ENCODE results near the gene ERMP1.
"Not testable (repeated sequence)": the region's sequence is repeated elsewhere in the genome, so short reads cannot be mapped to it uniquely, and the experiment has no call there.

ERMP1 gene

DNA sequence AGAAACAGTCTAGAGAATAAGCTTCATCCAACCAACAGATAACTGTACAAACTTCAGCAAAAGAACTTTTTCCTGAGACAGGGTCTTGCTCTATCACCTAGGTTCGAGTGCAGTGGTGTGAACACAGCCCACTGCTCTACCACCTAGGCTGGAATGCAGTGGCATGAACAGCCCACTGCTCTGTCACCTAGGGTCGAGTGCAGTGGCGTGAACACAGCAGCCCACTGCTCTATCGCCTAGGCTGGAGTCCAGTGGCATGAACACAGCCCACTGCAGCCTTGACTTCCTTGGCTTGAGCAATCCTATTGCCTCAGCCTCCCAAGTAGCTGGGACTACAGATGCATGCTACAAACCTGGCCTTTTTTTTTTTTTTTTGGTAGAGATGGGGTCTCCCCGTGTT is 43.4 kb downstream of the ERMP1 start:
- no peak overlapping the region for H3K4me3 ChIP-seq (ENCODE audit: low read depth, low read length)

DNA sequence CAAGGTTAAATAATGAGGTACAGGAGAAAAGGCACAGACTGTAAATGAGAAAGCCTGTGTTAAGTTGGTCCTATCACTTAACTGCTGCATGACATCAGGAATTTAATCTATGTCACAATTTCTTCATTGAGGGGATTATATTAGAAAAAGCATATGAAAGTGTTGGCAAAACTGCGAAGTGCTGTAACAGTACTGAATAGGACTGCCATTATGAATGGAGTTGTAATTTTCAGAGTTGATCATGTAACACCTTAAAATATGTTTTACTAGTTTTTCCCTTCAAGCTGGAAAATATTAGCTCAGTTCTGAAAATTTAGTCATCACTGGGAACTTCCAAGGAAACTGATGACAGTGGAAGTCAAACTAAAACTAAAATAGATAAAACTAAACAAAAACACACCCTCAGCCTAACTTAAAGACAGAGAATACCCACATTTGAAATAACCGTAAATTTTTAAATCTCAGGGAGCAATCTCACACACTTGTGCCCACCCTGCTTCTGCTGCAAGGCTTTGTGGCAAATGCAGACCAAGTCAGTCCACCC is 45.1 kb downstream of the ERMP1 start:
- no peak for DNase-seq (ENCODE audit: low read depth)
- no peak overlapping the region for H3K4me3 ChIP-seq (ENCODE audit: low read depth, low read length)

More for the DNA sequence above, 43.4 kb downstream of the ERMP1 start:
- DNase-seq (ENCODE audit: low read depth), result no peak

DNA sequence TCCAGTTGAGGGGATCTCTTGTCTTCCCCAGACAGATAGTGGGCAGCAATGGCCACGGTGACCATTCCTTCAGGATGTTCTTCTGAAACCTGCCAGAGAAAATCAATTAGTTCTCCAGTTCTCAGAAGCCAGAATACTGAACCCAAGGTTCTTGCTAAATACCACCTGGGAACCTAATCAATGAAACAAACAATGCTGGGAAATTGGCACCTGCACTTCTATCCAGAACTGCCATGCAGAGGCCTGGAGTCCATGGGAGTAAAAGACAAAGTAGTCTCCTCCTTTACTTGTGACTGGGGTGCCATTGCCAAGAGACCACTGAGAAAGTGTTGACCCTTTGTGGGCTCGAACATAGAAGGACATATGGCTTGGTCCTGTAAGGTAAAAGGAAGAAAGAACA is 45.7 kb downstream of the ERMP1 start:
- no peak overlapping the region for H3K4me3 ChIP-seq (ENCODE audit: low read depth, low read length)
- no peak for DNase-seq (ENCODE audit: low read depth)

DNA sequence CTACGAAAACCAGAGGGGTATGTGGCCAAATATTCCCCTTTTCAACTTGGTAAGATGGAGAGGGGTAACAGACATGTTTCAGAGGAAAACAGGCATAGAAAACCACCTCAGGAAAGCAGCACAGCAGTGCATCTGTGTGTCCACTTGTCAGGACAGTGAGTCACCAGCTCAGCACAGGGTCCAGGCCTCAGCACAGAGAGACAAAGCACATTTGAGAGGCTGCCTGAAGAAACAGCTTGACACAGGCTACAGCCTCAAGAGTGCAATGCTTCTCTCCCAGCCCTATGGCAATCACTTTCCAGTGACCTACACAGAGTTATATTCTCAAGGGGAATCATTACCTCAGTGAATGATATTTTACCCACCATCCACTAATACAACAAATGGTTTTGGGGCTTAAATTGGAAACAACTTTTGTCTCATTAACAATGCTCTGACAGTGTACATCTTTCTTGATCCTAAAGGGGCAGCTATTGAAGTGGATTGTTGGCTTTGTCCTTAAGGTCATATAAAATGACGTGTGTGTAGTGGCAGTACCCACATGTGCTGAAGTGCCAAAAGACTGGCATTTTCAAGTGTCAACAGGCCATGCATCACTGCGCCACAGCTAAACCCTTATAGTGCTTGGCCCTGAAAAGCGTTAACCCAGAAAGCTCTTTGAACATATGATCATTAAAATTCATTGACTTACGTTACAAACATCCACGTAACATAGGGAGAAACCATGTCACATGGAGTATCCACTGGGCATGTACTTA is 46.4 kb downstream of the ERMP1 start:
- no peak for DNase-seq (ENCODE audit: low read depth)
- H3K4me3 ChIP-seq (ENCODE audit: low read depth, low read length), result no peak overlapping the region

DNA sequence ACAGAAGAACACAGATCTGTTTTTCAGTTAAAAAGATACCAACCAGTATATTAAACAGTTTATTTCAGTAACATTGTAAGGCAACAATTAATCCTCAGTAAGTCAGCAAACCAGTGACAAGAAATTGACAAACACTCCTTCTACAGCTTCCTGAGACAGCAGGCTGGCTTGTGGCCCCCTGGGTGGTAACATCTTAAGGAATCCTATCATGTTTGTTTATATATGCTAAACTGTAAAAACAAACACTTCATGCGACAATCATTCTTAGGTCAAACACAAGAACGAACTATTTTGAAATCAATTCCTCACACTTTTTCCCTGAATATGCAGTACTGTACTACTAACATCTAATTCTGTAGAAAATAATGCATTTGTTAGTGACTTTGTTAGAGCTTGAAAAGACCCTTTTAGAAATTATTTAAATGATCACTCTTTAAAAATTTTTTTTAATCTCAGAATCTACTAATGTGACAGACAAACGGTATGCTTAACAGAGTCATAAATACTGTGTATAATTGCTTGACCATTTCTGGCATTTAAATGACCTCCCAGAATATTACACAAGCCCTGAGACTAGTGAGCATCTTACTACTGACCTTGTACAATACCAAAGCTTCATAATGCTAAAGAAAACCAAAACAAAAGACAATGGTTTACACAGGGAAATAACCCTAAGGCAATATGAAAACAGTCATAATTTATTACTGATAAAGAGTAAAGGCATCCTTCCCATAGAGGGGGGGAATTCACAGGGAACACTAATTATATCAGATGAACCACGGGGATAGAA is 48.2 kb downstream of the ERMP1 start:
- no peak overlapping the region for H3K4me3 ChIP-seq (ENCODE audit: low read depth, low read length)
- no peak for DNase-seq (ENCODE audit: low read depth)

DNA sequence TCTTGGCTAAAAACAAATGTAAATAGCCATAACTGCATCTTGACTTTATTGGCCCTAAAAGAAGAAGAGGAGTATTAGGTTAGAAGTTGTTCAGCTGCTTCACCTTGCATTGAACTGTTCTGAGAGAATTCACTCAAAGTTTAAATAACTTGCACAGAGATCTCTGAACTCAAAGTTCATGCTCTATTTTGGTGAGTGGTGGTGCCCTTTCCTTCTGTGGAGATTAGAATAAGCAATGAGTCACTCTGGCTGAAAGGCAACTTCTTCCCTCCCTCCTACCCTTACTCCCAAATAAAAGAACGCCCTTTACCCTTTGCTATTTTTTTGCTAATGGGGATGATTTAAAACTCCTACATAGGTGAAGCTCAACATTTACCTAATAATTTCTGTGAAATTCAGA is 48.9 kb downstream of the ERMP1 start:
- DNase-seq (ENCODE audit: low read depth), result no peak
- H3K4me3 ChIP-seq (ENCODE audit: low read depth, low read length), result no peak overlapping the region

DNA sequence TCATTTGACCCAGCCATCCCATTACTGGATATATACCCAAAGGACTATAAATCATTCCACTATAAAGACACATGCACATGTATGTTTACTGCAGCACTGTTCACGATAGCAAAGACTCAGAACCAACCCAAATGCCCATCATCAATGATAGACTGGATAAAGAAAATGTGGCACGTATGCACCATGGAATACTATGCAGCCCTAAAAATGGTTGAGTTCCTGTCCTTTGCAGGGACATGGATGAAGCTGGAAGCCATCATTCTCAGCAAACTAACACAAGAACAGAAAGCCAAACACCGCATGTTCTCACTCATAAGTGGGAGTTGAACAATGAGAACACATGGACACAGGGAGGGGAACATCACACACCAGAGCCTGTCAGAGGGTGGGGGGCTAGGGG is 49.5 kb downstream of the ERMP1 start:
- H3K4me3 ChIP-seq (ENCODE audit: low read depth, low read length), result not testable (repeated sequence)

DNA sequence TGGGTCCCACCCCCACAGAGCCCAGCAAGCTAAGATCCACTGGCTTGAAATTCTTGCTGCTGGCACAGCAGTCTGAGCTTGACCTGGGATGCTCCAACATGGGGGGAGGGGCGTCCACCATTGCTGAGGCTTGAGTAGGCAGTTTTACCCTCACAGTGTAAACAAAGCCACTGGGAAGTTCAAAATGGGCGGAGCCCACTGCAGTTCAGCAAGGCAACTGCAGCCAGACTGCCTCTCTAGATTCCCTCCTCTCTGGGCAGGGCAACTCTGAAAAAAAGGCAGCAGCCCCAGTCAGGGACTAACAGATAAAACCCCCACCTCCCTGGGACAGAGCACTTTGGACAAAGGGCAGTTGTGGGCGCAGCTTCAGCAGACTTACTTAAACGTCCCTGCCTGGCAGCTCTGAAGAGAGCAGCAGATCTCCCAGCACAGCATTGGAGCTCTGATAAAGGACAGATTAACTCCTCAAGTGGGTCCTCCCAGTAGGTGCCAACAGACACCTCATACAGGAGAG is 53.2 kb downstream of the ERMP1 start:
- DNase-seq (ENCODE audit: low read depth); H3K4me3 ChIP-seq (ENCODE audit: low read depth, low read length): not testable (repeated sequence)

More for the DNA sequence above, 49.5 kb downstream of the ERMP1 start:
- DNase-seq (ENCODE audit: low read depth), result not testable (repeated sequence)

DNA sequence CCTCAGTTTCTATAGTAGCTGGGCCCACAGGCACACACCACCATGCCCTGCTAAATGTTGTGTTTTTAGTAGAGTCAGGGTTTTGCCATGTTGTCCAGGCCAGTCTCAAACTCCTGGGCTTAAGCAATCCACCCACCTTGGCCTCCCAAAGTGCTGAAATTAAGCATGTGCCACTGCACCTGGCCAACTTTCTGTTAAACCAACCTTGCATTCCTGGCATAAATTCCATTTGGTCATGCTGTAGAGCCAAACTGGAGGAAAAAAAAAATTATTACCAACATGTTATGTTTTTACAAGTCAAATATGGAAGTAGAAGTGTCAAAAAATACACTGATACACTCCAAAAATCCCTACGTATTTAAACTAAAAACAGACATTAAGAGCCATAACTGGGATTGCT is 54.1 kb downstream of the ERMP1 start:
- no peak overlapping the region for H3K4me3 ChIP-seq (ENCODE audit: low read depth, low read length)
- no peak for DNase-seq (ENCODE audit: low read depth)

DNA sequence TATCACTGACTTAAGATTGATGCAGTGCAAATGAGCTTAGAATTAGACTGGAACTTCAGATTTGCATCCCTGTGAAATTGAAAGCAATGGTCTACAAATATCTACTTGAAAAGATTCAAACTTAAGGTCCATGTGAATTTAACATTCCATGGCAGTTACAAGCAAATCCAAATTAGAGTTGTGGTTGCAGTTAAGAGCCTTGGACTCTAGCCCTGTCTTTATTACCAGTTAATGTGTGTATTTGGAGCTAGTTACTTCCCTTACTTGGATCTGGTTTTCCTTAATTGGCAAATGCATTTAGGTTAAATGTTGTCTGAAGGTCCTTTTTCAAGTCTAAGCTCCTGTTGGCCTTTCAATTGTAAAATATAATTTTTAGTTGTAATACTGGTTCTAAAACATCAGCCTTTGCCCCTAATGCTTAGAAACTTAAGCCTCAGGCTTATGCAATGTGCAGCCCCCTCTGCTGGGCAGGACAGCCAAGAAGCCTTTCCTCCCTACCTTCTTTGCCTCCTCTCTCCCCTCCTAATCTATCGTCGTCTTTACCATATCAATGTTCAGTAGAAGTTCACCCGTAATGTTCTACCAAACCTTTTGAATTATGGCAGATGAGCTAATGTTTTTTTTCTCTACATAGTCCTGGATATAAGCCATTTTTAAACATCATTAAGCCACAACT is 59.5 kb downstream of the ERMP1 start:
- no peak for DNase-seq (ENCODE audit: low read depth)
- no peak overlapping the region for H3K4me3 ChIP-seq (ENCODE audit: low read depth, low read length)

DNA sequence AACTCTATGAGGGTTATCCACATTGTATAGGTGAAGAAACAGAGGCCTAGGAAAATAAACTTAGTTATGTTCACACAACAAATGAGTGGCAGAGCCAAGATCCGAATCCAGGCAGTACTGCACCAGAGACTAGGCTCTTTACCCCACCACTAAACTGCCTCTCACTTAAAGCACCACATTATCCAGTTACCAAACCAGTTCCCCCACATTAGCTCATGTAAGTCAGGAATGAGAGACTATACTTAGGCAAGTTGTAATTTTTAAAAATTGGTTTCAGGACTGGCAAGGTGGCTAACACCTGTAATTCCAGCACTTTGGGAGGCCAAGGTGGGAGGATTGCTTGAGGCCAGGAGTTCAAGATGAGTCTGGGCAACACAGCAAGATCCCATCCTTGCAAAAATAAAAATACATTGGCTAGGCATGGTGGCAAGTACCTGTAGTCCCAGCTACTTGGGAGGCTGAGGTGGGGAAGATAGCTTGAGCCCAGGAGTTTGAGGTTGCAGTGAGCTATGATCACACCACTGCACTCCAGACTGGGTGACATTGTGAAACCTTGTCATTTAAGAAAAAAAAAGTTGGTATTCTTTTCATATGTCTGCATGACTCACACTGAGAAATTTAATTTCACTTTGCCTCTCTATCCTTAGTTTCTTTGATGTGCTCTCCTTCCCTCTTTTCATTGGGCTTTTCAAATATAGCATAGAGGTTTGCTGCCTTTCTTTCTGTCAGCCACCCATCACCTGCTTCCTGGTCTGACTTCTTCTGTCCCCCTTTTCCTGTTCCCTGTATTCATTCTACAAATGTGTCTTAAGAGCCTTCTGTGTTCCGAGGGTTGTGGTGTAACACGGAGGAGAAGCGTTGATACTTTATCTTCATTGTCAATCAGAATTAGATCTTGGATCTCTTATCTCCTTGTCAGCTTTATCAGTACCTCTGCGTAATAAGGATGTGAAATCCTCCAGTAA is 64.7 kb downstream of the ERMP1 start:
- no peak overlapping the region for H3K4me3 ChIP-seq (ENCODE audit: low read depth, low read length)
- DNase-seq (ENCODE audit: low read depth), result no peak

DNA sequence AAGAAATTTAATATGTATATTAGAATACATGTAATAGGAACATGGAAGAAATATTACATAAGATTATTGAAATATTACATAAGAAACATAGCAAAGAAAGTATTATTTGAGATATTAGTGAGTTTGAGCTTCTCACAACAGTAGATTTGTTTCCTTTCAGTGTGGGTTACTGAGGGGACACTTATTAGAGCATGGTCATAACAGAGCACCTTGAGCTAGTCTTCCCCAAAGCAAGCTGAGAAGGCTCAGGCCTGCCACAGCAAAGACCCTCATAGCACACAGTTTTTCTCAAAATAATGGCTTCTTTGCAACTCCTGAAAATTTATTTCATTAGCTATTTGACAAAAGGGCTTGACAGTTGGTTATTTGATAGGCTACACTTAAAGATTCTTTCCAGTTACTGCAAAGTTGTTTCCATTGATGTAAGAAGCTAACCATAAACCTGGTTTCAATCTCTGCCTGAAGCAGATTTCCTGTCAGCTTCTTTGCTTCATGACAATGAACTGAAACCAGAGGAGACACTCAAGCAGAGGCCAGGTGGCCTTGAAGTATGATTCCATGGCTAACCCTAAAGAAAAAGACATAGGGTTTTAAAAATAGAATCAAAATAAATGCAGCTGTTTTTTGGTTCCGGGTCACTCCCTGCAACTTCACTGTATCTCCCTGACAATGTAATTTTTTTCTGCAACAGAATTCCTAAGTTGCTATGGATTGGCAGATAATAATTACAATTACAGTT is 68.6 kb downstream of the ERMP1 start:
- H3K4me3 ChIP-seq (ENCODE audit: low read depth, low read length), result no peak overlapping the region
- DNase-seq (ENCODE audit: low read depth), result no peak

DNA sequence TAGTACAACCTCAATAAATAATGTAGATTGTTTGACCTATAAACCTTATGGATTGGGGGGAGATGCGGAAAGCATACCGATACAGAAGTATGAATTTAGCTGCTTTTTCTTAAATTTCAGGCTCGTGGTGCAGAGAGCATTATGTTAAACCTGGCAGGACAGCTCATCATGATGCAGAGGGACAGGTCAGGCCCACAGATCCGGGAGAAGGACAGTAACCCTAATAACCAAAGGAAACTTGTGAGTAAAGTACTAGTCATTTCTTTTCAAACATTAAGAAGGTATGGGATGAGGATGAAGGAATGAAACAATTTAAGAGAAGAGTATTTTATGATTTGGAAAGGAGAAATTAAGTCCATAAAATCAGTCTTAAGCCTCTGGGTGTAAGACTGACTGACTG is 70.5 kb downstream of the ERMP1 start:
- H3K4me3 ChIP-seq (ENCODE audit: low read depth, low read length), result no peak overlapping the region
- no peak for DNase-seq (ENCODE audit: low read depth)

DNA sequence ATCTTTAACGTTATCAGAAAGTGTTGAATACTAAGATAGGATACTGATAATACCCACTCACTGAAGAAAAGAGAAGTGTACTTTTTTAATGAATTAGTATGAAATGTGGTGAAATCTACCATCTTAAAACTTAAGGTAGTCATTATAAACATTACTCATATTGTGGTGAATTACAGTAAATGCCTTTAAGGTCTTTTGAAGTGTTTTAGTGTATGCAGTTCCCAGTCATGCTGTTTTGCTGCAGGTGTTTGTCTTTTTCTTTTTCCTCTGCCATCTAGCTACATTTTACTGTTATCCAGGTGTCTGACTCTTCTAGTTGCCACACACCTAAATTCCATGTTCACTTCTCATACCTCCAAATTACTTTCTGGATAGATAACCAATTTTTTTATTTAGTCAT is 72.6 kb downstream of the ERMP1 start:
- no peak overlapping the region for H3K4me3 ChIP-seq (ENCODE audit: low read depth, low read length)
- DNase-seq (ENCODE audit: low read depth), result no peak

DNA sequence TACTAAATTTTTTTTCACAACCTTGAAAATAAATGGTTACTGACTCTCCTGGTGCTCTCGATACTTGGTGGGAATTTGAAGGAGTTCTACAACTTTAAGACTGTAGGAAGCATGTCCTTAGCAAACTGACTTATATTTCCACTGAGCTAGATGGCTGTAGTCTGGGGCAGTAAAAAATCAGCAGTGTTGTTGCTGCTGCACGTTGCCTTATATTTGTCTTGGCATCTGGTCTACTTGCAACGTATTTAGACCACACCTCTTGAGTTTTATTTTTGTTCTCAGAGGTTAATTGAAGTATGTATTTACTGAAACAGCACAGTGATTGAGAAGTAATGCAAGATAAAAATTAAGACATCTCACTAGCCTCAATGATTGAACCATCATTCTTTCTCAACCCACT is 76.3 kb downstream of the ERMP1 start:
- H3K4me3 ChIP-seq (ENCODE audit: low read depth, low read length), result no peak overlapping the region
- no peak for DNase-seq (ENCODE audit: low read depth)

DNA sequence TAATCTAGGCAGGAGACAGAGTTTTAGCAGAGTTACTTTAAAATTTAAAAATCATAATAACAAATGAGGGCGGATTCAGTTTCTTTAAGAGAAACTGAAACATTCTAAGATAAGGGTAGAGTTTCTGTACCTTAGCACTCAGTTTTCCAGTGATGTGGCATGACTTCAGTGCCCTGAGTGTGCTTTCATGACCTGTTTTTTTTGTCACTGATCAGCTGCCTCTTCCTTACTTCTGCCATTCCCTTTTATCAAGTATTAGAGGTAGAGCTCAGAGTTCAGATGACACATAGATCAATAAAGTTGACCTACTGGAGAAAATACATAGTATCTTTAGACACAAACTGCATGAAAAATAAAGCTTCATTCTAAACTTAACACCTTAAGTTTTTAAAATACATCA is 82.3 kb downstream of the ERMP1 start:
- H3K4me3 ChIP-seq (ENCODE audit: low read depth, low read length), result no peak overlapping the region
- no peak for DNase-seq (ENCODE audit: low read depth)

DNA sequence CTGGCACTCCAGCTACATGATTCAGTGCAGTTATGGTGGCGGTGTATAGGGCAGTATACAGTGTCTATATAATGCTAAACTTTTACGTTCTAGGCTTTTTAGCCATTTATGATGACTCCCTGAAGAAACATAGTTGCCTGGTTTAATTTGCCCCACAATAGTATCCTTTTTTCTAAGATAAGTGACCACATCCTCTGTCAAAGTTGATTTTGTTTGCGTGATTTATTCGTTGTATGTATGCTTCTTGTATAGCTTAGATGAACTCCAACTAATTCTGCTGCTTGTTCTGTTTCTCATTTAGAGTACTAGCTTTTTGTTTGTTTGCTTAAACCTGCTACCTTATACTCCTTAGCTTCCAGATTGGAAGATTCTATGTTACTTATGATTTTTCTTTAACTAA is 83.6 kb downstream of the ERMP1 start:
- DNase-seq (ENCODE audit: low read depth), result no peak
- no peak overlapping the region for H3K4me3 ChIP-seq (ENCODE audit: low read depth, low read length)

DNA sequence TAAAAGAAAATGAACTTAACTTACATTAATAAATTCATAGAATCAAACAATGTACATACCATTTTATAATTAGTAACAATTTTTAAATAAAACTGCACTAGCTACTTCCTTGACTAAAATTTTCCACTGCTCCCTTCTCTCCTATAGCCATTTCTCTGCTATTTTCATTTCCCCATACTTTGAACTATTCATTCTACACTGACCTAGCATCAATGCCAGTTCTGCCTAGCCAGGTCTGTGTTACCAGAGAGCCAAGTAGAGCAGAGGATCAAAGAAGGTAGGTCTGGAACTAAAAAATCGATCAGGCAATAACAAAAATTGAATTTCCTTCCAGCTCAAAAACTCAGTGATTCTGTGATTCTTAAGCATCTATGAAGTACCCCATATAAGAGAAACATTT is 84.5 kb downstream of the ERMP1 start:
- no peak for DNase-seq (ENCODE audit: low read depth)
- no peak overlapping the region for H3K4me3 ChIP-seq (ENCODE audit: low read depth, low read length)
